Measurements from ENCODE around the gene TOP3B. TPM values are rescaled to one million over a fixed set of nuclear protein-coding genes. Genes with fewer than 3 reads are reported as not detected.

Gene TOP3B
- total and polyA plus RNA-seq, 2 donors (not counting 1 experiment from before 2014, with no cell fraction given), result 7.4 to 16.5 TPM

- no peak overlapping the region for H2AFZ ChIP-seq (ENCODE audit: low read length)
- no peak overlapping the region for H3K9ac ChIP-seq (ENCODE audit: insufficient read depth, low read length)
- H3K4me2 ChIP-seq (ENCODE audit: extremely low read depth, insufficient read depth, low read length), result no peak overlapping the region
- DNase-seq (ENCODE audit: low read depth in 2 of 2), result no peak
- no peak overlapping the region for H3K4me3 ChIP-seq (replicated peaks in 1 of 4; ENCODE audit: control extremely low read depth in 1 of 4, insufficient read depth in 1 of 4, low read depth in 3 of 4, low read length in 4 of 4)
- no peaks in the 10 kb centered on the region for H4K20me1 ChIP-seq (ENCODE audit: control insufficient read depth, extremely low read depth, insufficient read depth, low read length)
- H3K9me3 ChIP-seq (ENCODE audit: control insufficient read depth, insufficient read depth, low read depth, low read length), result no peaks in the 10 kb centered on the region
- H3K36me3 ChIP-seq (ENCODE audit: control insufficient read depth, insufficient read depth, low read length), result peaks cover 24% of the 10 kb centered on the region
- peaks cover 16% of the 10 kb centered on the region for H3K4me1 ChIP-seq (ENCODE audit: control insufficient read depth, extremely low read depth, insufficient read depth, low read length)
- no peaks in the 10 kb centered on the region for H3K27me3 ChIP-seq (ENCODE audit: control insufficient read depth, insufficient read depth, low read length)
- H3K79me2 ChIP-seq (ENCODE audit: control insufficient read depth, insufficient read depth, low read length), result peaks cover 4% of the 10 kb centered on the region
- no peak for TF ChIP-seq CTCF (conservative IDR thresholded peaks at IDR 0.05 in 1 of 2, IDR thresholded peaks at IDR 0.05 in 1 of 2; ENCODE audit: low read depth in 1 of 2, low read length in 2 of 2)
- TF ChIP-seq EZH2 (IDR thresholded peaks at IDR 0.05; ENCODE audit: low read length, missing control alignments), result no peak
- H3K27ac ChIP-seq (ENCODE audit: insufficient read depth, low read length), result no peak overlapping the region
These were observed 48.7 kb downstream of the TOP3B start for GRCh38 chr22:21933910-21934309.

GRCh38 chr22:21933413-21933812 lies 49.2 kb downstream of the TOP3B start:
- H3K27ac ChIP-seq (ENCODE audit: insufficient read depth, low read length), result no peak overlapping the region
- H4K20me1 ChIP-seq (ENCODE audit: control insufficient read depth, extremely low read depth, insufficient read depth, low read length), result no peaks in the 10 kb centered on the region
- peaks cover 13% of the 10 kb centered on the region for H3K4me1 ChIP-seq (ENCODE audit: control insufficient read depth, extremely low read depth, insufficient read depth, low read length)
- no peak overlapping the region for H3K4me2 ChIP-seq (ENCODE audit: extremely low read depth, insufficient read depth, low read length)
- H3K9me3 ChIP-seq (ENCODE audit: control insufficient read depth, insufficient read depth, low read depth, low read length), result no peaks in the 10 kb centered on the region
- no peak for TF ChIP-seq EZH2 (IDR thresholded peaks at IDR 0.05; ENCODE audit: low read length, missing control alignments)
- no peak for TF ChIP-seq CTCF (conservative IDR thresholded peaks at IDR 0.05 in 1 of 2, IDR thresholded peaks at IDR 0.05 in 1 of 2; ENCODE audit: low read depth in 1 of 2, low read length in 2 of 2)
- H3K79me2 ChIP-seq (ENCODE audit: control insufficient read depth, insufficient read depth, low read length), result peaks cover 4% of the 10 kb centered on the region
- no peak for DNase-seq (ENCODE audit: low read depth in 2 of 2)
- H3K36me3 ChIP-seq (ENCODE audit: control insufficient read depth, insufficient read depth, low read length), result peaks cover 22% of the 10 kb centered on the region
- H3K9ac ChIP-seq (ENCODE audit: insufficient read depth, low read length), result no peak overlapping the region
- no peaks in the 10 kb centered on the region for H3K27me3 ChIP-seq (ENCODE audit: control insufficient read depth, insufficient read depth, low read length)
- no peak overlapping the region for H3K4me3 ChIP-seq (replicated peaks in 1 of 4; ENCODE audit: control extremely low read depth in 1 of 4, insufficient read depth in 1 of 4, low read depth in 3 of 4, low read length in 4 of 4)
- no peak overlapping the region for H2AFZ ChIP-seq (ENCODE audit: low read length)

- H3K36me3 ChIP-seq (ENCODE audit: control insufficient read depth, insufficient read depth, low read length), result peaks cover 22% of the 10 kb centered on the region
- H3K9me3 ChIP-seq (ENCODE audit: control insufficient read depth, insufficient read depth, low read depth, low read length), result no peaks in the 10 kb centered on the region
- no peaks in the 10 kb centered on the region for H4K20me1 ChIP-seq (ENCODE audit: control insufficient read depth, extremely low read depth, insufficient read depth, low read length)
- no peaks in the 10 kb centered on the region for H3K27me3 ChIP-seq (ENCODE audit: control insufficient read depth, insufficient read depth, low read length)
- no peak overlapping the region for H2AFZ ChIP-seq (ENCODE audit: low read length)
- H3K9ac ChIP-seq (ENCODE audit: insufficient read depth, low read length), result no peak overlapping the region
- H3K4me1 ChIP-seq (ENCODE audit: control insufficient read depth, extremely low read depth, insufficient read depth, low read length), result peaks cover 10% of the 10 kb centered on the region
- H3K27ac ChIP-seq (ENCODE audit: insufficient read depth, low read length), result no peak overlapping the region
- no peak overlapping the region for H3K4me2 ChIP-seq (ENCODE audit: extremely low read depth, insufficient read depth, low read length)
- TF ChIP-seq CTCF (conservative IDR thresholded peaks at IDR 0.05 in 1 of 2, IDR thresholded peaks at IDR 0.05 in 1 of 2; ENCODE audit: low read depth in 1 of 2, low read length in 2 of 2) (no peak), EZH2 (IDR thresholded peaks at IDR 0.05; ENCODE audit: low read length, missing control alignments) (no peak)
- DNase-seq (ENCODE audit: low read depth in 2 of 2), result no peak
- peaks cover 4% of the 10 kb centered on the region for H3K79me2 ChIP-seq (ENCODE audit: control insufficient read depth, insufficient read depth, low read length)
- no peak overlapping the region for H3K4me3 ChIP-seq (replicated peaks in 1 of 4; ENCODE audit: control extremely low read depth in 1 of 4, insufficient read depth in 1 of 4, low read depth in 3 of 4, low read length in 4 of 4)
These were observed 50.2 kb downstream of the TOP3B start for GRCh38 chr22:21932347-21932746.

All from fibroblast of lung (primary cell).